ENCODE results near the gene PAGE4. TPM values are rescaled to one million over a fixed set of nuclear protein-coding genes. Genes with fewer than 3 reads are reported as not detected.

PAGE4 gene
- total and polyA plus RNA-seq, 2 of the 13 experiments (the other 11 are each of a cell fraction or from before 2014, with no cell fraction given): 1.1 TPM; not detected in 1

DNA sequence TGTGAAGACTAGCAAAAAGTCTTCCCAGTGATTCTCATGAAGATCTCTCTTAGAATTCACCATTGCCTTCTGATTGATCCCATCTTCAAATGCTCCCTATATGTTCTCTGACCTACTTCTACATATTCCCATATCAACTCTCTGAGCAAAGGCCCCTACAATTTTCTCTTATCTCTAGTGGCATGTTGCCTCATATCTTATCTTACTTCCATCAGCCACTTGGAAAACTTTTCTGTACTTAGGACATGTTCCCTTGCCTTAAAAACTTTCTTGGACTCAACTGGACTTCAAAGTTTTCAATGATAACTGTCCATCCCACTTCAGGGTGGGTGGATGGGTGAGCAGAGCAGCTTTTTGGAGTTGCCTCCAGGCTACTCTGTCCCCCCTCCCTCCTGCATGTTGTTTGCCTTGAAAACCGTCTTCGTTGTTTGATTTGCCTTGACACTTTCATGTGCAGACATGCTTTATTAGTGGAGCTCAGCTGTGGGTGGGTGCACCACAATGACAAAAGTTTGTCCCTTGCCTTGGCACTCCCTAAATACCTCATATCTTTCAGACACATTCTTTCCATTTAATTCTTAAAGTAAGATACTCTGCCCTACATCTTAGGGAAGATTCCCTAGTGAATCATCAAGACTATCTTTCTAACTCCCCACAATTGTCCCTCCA lies 31.9 kb downstream of the PAGE4 start:
- in situ Hi-C loops (cut with HindIII; ENCODE audit: extremely low pct_ligation_motif_present, low pct_unique_long_range_greater_than_20kb): no loop called here
- H3K9ac ChIP-seq (ENCODE audit: insufficient read depth, low read depth, low read length): peak overlapping the region; percentile 39; the same call in 1 of the 2 replicates
- 7% methylated on average over 2 of the region's 2 CpGs for WGBS (ENCODE audit: low lambda C conversion rate)
- no TSS peak for BruUV-seq (replicated peaks)
- no peaks in the 10 kb centered on the region for H3K36me3 ChIP-seq (replicated peaks in 1 of 2; ENCODE audit: control insufficient read depth in 1 of 2, insufficient read depth in 2 of 2, low read length in 2 of 2)
- H3K79me2 ChIP-seq (ENCODE audit: insufficient read depth, low read length): no peaks in the 10 kb centered on the region
- H3K4me3 ChIP-seq (replicated peaks in 1 of 3; ENCODE audit: insufficient read depth in 1 of 3, low read depth in 2 of 3, low read length in 3 of 3): peak overlapping the region in 1 of 3 experiments; percentile 7; a peak in 1 of 6 replicates
- CTCF ChIA-PET (ENCODE audit: low intra/inter-chr PET ratio, low total read pairs): no interaction called here
- H3K27ac ChIP-seq (ENCODE audit: extremely low read length, insufficient read depth, low read length): peak overlapping the region; percentile 65
- no peak for ATAC-seq
- FAIRE-seq: peak; percentile 32
- H3K4me1 ChIP-seq (ENCODE audit: insufficient read depth, low read length): peaks cover 68% of the 10 kb centered on the region
- H3K9me3 ChIP-seq (ENCODE audit: low read length): no peaks in the 10 kb centered on the region
- H4K20me1 ChIP-seq (ENCODE audit: insufficient read depth, low read length): no peaks in the 10 kb centered on the region
- H2AFZ ChIP-seq (ENCODE audit: low read length): no peak overlapping the region
- intact Hi-C loops (cut with micrococcal nuclease; ENCODE audit: unreplicated experiment): no loop called here
- POLR2A ChIA-PET: interaction anchor here (1.4 to 2.1 kb wide), 3 partner anchors 16 to 18 kb away, joined by 4 to 6 read pairs (median 5); partner anchors contain the start of gene USP27X
- DNase-seq (ENCODE audit: low spot score): no peak
- no peaks in the 10 kb centered on the region for H3K27me3 ChIP-seq (ENCODE audit: control insufficient read depth in 1 of 2, insufficient read depth in 2 of 2, low read length in 2 of 2)
- peak overlapping the region; percentile 60 for H3K4me2 ChIP-seq (ENCODE audit: low read depth, low read length)
- TF ChIP-seq SIX1 (CRISPR knock-in tag; IDR thresholded peaks at IDR 0.05; ENCODE audit: borderline replicate concordance) (no peak), ZNF7 (CRISPR knock-in tag; IDR thresholded peaks at IDR 0.05) (peak; percentile 57; the same call in 1 of the 2 replicates), ZNF570 (CRISPR knock-in tag; IDR thresholded peaks at IDR 0.05; ENCODE audit: borderline replicate concordance) (no peak), DR1 (CRISPR knock-in tag; IDR thresholded peaks at IDR 0.05) (no peak), NR2C2 (CRISPR knock-in tag; IDR thresholded peaks at IDR 0.05; ENCODE audit: borderline replicate concordance) (peak; percentile 36; the same call in 1 of the 2 replicates), ISL2 (CRISPR knock-in tag; IDR thresholded peaks at IDR 0.05) (no peak)
- TF ChIP-seq, protein P1, sequence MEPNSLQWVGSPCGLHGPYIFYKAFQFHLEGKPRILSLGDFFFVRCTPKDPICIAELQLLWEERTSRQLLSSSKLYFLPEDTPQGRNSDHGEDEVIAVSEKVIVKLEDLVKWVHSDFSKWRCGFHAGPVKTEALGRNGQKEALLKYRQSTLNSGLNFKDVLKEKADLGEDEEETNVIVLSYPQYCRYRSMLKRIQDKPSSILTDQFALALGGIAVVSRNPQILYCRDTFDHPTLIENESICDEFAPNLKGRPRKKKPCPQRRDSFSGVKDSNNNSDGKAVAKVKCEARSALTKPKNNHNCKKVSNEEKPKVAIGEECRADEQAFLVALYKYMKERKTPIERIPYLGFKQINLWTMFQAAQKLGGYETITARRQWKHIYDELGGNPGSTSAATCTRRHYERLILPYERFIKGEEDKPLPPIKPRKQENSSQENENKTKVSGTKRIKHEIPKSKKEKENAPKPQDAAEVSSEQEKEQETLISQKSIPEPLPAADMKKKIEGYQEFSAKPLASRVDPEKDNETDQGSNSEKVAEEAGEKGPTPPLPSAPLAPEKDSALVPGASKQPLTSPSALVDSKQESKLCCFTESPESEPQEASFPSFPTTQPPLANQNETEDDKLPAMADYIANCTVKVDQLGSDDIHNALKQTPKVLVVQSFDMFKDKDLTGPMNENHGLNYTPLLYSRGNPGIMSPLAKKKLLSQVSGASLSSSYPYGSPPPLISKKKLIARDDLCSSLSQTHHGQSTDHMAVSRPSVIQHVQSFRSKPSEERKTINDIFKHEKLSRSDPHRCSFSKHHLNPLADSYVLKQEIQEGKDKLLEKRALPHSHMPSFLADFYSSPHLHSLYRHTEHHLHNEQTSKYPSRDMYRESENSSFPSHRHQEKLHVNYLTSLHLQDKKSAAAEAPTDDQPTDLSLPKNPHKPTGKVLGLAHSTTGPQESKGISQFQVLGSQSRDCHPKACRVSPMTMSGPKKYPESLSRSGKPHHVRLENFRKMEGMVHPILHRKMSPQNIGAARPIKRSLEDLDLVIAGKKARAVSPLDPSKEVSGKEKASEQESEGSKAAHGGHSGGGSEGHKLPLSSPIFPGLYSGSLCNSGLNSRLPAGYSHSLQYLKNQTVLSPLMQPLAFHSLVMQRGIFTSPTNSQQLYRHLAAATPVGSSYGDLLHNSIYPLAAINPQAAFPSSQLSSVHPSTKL (CRISPR knock-in tag; IDR thresholded peaks at IDR 0.05): peak; percentile 13; the same call in 1 of the 2 replicates
- TF ChIP-seq, protein P2, sequence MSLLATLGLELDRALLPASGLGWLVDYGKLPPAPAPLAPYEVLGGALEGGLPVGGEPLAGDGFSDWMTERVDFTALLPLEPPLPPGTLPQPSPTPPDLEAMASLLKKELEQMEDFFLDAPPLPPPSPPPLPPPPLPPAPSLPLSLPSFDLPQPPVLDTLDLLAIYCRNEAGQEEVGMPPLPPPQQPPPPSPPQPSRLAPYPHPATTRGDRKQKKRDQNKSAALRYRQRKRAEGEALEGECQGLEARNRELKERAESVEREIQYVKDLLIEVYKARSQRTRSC (CRISPR knock-in tag; IDR thresholded peaks at IDR 0.05; ENCODE audit: low read depth): no peak
- TF ChIP-seq, protein P3, sequence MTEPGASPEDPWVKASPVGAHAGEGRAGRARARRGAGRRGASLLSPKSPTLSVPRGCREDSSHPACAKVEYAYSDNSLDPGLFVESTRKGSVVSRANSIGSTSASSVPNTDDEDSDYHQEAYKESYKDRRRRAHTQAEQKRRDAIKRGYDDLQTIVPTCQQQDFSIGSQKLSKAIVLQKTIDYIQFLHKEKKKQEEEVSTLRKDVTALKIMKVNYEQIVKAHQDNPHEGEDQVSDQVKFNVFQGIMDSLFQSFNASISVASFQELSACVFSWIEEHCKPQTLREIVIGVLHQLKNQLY (CRISPR knock-in tag; IDR thresholded peaks at IDR 0.05): no peak
- TF ChIP-seq, protein P4, sequence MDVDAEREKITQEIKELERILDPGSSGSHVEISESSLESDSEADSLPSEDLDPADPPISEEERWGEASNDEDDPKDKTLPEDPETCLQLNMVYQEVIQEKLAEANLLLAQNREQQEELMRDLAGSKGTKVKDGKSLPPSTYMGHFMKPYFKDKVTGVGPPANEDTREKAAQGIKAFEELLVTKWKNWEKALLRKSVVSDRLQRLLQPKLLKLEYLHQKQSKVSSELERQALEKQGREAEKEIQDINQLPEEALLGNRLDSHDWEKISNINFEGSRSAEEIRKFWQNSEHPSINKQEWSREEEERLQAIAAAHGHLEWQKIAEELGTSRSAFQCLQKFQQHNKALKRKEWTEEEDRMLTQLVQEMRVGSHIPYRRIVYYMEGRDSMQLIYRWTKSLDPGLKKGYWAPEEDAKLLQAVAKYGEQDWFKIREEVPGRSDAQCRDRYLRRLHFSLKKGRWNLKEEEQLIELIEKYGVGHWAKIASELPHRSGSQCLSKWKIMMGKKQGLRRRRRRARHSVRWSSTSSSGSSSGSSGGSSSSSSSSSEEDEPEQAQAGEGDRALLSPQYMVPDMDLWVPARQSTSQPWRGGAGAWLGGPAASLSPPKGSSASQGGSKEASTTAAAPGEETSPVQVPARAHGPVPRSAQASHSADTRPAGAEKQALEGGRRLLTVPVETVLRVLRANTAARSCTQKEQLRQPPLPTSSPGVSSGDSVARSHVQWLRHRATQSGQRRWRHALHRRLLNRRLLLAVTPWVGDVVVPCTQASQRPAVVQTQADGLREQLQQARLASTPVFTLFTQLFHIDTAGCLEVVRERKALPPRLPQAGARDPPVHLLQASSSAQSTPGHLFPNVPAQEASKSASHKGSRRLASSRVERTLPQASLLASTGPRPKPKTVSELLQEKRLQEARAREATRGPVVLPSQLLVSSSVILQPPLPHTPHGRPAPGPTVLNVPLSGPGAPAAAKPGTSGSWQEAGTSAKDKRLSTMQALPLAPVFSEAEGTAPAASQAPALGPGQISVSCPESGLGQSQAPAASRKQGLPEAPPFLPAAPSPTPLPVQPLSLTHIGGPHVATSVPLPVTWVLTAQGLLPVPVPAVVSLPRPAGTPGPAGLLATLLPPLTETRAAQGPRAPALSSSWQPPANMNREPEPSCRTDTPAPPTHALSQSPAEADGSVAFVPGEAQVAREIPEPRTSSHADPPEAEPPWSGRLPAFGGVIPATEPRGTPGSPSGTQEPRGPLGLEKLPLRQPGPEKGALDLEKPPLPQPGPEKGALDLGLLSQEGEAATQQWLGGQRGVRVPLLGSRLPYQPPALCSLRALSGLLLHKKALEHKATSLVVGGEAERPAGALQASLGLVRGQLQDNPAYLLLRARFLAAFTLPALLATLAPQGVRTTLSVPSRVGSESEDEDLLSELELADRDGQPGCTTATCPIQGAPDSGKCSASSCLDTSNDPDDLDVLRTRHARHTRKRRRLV (CRISPR knock-in tag; IDR thresholded peaks at IDR 0.05): no peak
- TF ChIP-seq, protein P5, sequence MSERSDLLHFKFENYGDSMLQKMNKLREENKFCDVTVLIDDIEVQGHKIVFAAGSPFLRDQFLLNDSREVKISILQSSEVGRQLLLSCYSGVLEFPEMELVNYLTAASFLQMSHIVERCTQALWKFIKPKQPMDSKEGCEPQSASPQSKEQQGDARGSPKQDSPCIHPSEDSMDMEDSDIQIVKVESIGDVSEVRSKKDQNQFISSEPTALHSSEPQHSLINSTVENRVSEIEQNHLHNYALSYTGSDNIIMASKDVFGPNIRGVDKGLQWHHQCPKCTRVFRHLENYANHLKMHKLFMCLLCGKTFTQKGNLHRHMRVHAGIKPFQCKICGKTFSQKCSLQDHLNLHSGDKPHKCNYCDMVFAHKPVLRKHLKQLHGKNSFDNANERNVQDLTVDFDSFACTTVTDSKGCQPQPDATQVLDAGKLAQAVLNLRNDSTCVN (CRISPR knock-in tag; IDR thresholded peaks at IDR 0.05; ENCODE audit: borderline replicate concordance): no peak
